ENCODE results near the gene GNG2. TPM values are rescaled to one million over a fixed set of nuclear protein-coding genes. Genes with fewer than 3 reads are reported as not detected.

Gene GNG2
- total RNA-seq, 1 donor, result 4.3 TPM

DNA sequence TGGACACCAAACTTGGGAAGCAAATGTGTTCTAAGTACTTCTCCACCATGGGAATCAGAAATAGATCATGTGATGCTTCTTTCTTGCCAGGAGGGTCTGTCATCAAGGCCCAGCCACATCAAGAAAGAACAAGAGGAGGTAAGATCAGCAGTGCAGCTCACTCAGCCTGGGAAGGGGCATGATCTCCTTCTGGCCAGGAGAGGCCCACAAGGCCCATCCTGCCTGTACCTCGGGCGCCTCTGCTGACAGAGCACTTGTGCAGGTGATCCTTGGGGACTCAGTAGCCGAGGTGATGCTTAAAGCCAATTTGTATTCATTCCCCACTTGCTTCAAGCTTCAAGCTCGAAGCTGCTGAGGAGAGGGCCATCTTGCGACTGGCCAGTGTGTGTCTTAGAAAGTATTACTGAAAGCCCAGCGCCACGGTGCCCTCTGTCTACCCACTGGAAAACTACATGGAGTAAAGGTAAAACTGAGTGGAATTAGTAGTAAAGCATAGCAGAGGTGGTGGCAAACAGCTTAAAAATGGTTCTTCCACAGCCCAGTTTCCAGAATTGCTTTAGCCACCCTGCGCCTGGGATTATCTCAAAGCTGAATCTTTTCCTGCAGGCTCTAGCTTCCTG, 155.1 kb downstream of the GNG2 start:
- H3K4me3 ChIP-seq (ENCODE audit: low read depth, low read length), result no peak overlapping the region
- TF ChIP-seq, protein P1, sequence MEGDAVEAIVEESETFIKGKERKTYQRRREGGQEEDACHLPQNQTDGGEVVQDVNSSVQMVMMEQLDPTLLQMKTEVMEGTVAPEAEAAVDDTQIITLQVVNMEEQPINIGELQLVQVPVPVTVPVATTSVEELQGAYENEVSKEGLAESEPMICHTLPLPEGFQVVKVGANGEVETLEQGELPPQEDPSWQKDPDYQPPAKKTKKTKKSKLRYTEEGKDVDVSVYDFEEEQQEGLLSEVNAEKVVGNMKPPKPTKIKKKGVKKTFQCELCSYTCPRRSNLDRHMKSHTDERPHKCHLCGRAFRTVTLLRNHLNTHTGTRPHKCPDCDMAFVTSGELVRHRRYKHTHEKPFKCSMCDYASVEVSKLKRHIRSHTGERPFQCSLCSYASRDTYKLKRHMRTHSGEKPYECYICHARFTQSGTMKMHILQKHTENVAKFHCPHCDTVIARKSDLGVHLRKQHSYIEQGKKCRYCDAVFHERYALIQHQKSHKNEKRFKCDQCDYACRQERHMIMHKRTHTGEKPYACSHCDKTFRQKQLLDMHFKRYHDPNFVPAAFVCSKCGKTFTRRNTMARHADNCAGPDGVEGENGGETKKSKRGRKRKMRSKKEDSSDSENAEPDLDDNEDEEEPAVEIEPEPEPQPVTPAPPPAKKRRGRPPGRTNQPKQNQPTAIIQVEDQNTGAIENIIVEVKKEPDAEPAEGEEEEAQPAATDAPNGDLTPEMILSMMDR (IDR thresholded peaks at IDR 0.05; ENCODE audit: insufficient read depth, low read depth, low read length), result peak; percentile 51
- peak; percentile 23 for DNase-seq (ENCODE audit: low read depth)

DNA sequence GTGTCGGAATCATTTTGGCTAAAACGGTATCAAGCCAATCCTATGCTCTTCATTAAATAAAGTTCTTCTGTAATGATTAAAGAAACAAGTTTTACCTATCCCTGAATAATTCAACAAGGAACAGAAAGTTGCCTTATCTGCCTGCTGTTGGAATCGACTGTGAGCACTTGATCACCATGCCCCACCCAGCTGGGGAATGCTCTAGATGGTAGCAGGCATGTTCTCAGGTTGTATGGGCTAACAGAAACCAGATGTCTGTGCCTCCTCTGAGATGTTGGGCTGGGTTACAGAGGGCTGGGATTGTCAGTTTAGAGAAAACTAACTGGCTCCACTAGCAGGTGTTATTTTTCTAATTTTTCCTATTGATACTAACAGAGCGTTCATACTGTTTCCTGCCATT, 157.8 kb downstream of the GNG2 start:
- H3K4me3 ChIP-seq (ENCODE audit: low read depth, low read length), result no peak overlapping the region
- TF ChIP-seq, protein P1 (IDR thresholded peaks at IDR 0.05; ENCODE audit: insufficient read depth, low read depth, low read length), result no peak
- DNase-seq (ENCODE audit: low read depth), result peak; percentile 45

DNA sequence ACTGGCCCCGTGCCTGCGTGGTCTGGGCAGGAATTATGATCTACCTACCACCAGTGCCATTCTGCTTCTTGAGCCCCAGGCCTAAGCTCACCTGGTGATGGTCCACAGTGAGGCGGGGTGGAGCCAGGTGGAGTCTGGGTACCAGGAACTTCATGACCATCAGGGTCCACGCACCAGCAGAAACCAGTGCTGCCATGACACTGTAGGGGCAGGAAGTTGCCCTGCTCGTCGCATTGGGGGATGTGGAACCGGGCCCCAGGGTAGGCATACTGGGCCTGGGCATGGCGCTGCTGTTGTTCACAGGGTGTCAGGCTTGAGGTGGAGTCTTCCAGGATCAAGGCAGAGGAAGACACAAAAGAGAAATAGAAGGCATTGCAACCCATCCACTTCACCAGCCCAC, 158.6 kb downstream of the GNG2 start:
- DNase-seq (ENCODE audit: low read depth), result no peak
- TF ChIP-seq, protein P1 (IDR thresholded peaks at IDR 0.05; ENCODE audit: insufficient read depth, low read depth, low read length), result no peak
- no peak overlapping the region for H3K4me3 ChIP-seq (ENCODE audit: low read depth, low read length)

Other genes with a start within 250 kb of the GNG2 start
- 475 and 524 TPM in 2 replicates for gene FRMD6, start 208.7 kb upstream of the GNG2 start, total RNA-seq
- gene RTRAF, start 128.9 kb downstream of the GNG2 start, total RNA-seq, result 49.3 and 64.3 TPM in 2 replicates
- 146 and 259 TPM in 2 replicates for gene NID2, start 208.4 kb downstream of the GNG2 start, total RNA-seq

All from fibroblast of villous mesenchyme (primary cell).